K562 (cell line): ENCODE results near the gene ROPN1L. TPM values are rescaled to one million over a fixed set of nuclear protein-coding genes. Genes with fewer than 3 reads are reported as not detected.

ENCODE experiments used
- CBFA2T2 ChIP-seq: fragments of 450-650 bp; conservative IDR thresholded peaks from 2 replicates; pipeline ENCODE4 v1.6.1; 2017; ENCODE audit warnings: mild to moderate bottlenecking
- ETV5 ChIP-seq: sonication (generic); formaldehyde crosslinking; IDR thresholded peaks from 2 replicates; pipeline ENCODE4 v1.4.0; 2020; ENCODE audit warnings: low read depth, mild to moderate bottlenecking, missing genetic modification reagents
- PHB ChIP-seq: fragments of 250-450 bp; sonication (Bioruptor Pico); IDR thresholded peaks from 2 replicates; pipeline ENCODE4 v1.5.0; 2021
- PHF21A ChIP-seq: fragments of 450-650 bp; IDR thresholded peaks from 2 replicates; pipeline ENCODE4 v1.6.1; 2017; ENCODE audit warnings: low read depth, borderline replicate concordance
- POLR2A ChIP-seq: fragments of 450-650 bp; conservative IDR thresholded peaks from 2 replicates; pipeline ENCODE4 v1.6.1; 2016
- U2AF1 ChIP-seq: fragments of 200-400 bp; formaldehyde crosslinking; optimal IDR thresholded peaks from 2 replicates; pipeline ENCODE3; 2017; ENCODE audit warnings: mild to moderate bottlenecking, low read depth, low read length, moderate library complexity
- polyA plus RNA-seq, 8 experiments: library from polyadenylated mRNA; depleted of rRNA in 4 of 8; stranded (reverse) in 5 of 8; unstranded in 3 of 8; fragments of >200 nt; fragmentation: Nextera tagmentation in 2 of 8; fragmentation: Illumina TruSeq in 1 of 8; extraction: Ambion mirVana in 2 of 8; extraction: Trizol in 1 of 8; gene quantifications; 2 replicates each; pipeline versions ENCODE4 v1.2.1 to v1.2.3, GENCODE V29; 2011 to 2014; ENCODE audit warnings: inconsistent platforms in 1 of 8, missing spikeins in 1 of 8
- total RNA-seq, 7 experiments: library from RNA; depleted of rRNA in 6 of 7; stranded (reverse); fragments of >200 nt in 6 of 7; fragmentation: Illumina TruSeq in 2 of 7; extraction: Trizol in 2 of 7; gene quantifications; 2 replicates each; pipeline versions ENCODE4 v1.2.1 to v1.2.3, GENCODE V29; 2011 to 2021; ENCODE audit warnings: low replicate concordance in 1 of 7
- TF ChIP-seq, protein P1 (sequence below), 2 experiments: fragments of 450-650 bp in 1 of 2; sonication (generic) in 1 of 2; formaldehyde crosslinking in 1 of 2; IDR thresholded peaks; 2 replicates each; pipeline versions ENCODE4 v1.7.1 to v1.9.0; 2016 to 2022; ENCODE audit warnings: inconsistent platforms in 1 of 2, mild to moderate bottlenecking in 1 of 2, missing genetic modification reagents in 1 of 2
- TF ChIP-seq, protein P2 (sequence below): fragments of 450-650 bp; formaldehyde crosslinking; IDR thresholded peaks from 2 replicates; pipeline ENCODE4 v1.4.0; 2020; ENCODE audit warnings: mild to moderate bottlenecking, moderate library complexity
- TF ChIP-seq, protein P3 (sequence below): fragments of 250-450 bp; sonication (Bioruptor Pico); IDR thresholded peaks from 2 replicates; pipeline ENCODE4 v1.5.0; 2020; ENCODE audit warnings: mild to moderate bottlenecking
- TF ChIP-seq, protein P4 (sequence below): fragments of 450-650 bp; IDR thresholded peaks from 2 replicates; pipeline ENCODE4 v1.7.1; 2018; ENCODE audit warnings: mild to moderate bottlenecking, low read depth; ENCODE audit not compliant: partially characterized antibody

ROPN1L gene
- total and polyA plus RNA-seq, 9 of the 15 experiments (the other 6 are each of a cell fraction or from before 2014, with no cell fraction given): 0.04 to 0.85 (median 0.24) TPM; not detected in 3

DNA sequence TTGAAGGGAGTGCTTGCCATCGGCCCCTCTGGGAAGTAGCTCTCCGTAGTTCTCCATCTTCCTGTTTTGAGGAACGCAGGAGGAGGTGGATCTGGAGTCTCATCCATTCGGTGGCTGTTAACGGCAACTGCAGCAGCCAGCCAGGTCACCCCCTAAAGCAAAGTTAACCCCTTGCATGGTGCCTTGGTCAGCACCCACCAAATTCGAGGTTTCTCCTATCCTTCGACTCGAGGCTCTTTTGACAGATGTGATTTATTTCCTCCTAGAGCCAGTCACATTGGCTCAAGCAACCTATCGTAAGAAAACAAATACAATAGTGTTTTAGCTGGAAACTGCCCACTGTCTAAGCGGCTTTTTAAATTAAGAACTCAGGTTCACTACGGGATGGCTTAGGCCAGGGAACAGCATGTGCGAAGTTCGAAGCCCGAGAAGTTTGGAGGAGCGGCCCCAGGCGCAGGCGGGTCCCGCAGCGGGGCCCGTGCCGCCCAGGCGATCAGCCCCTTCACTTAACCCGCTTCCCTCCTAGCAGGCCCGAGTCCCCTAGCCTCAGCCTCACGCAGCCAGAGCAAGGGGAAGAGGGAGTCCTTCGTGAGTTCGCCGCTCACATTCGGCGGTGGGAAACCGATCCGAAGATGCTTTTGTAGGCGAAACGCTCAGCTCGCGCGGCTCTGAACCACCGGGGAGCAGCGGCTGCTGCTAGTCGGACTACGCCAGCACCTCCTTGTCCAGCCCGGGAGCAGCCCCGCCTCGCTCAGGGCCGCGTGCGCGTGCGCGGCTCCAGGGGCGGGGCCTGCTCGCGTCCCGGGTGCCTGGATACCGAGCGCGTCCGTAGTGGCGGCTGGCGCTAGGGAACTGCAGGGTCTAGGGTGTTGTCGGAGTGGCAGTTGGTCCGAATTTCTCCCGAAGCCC is at the start of gene ROPN1L (continued):
- TF ChIP-seq, protein P1, sequence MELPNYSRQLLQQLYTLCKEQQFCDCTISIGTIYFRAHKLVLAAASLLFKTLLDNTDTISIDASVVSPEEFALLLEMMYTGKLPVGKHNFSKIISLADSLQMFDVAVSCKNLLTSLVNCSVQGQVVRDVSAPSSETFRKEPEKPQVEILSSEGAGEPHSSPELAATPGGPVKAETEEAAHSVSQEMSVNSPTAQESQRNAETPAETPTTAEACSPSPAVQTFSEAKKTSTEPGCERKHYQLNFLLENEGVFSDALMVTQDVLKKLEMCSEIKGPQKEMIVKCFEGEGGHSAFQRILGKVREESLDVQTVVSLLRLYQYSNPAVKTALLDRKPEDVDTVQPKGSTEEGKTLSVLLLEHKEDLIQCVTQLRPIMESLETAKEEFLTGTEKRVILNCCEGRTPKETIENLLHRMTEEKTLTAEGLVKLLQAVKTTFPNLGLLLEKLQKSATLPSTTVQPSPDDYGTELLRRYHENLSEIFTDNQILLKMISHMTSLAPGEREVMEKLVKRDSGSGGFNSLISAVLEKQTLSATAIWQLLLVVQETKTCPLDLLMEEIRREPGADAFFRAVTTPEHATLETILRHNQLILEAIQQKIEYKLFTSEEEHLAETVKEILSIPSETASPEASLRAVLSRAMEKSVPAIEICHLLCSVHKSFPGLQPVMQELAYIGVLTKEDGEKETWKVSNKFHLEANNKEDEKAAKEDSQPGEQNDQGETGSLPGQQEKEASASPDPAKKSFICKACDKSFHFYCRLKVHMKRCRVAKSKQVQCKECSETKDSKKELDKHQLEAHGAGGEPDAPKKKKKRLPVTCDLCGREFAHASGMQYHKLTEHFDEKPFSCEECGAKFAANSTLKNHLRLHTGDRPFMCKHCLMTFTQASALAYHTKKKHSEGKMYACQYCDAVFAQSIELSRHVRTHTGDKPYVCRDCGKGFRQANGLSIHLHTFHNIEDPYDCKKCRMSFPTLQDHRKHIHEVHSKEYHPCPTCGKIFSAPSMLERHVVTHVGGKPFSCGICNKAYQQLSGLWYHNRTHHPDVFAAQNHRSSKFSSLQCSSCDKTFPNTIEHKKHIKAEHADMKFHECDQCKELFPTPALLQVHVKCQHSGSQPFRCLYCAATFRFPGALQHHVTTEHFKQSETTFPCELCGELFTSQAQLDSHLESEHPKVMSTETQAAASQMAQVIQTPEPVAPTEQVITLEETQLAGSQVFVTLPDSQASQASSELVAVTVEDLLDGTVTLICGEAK (IDR thresholded peaks at IDR 0.05): 0 out of 2 replicates have a peak, but pooled peaks have one; percentile 34
- TF ChIP-seq, protein P1 (CRISPR knock-in tag; IDR thresholded peaks at IDR 0.05): no peak
- TF ChIP-seq CBFA2T2 (no peak), POLR2A (peak; percentile 84), U2AF1 (no peak), ETV5 (CRISPR knock-in tag) (0 out of 2 replicates have a peak, but pooled peaks have one; percentile 63), PHB (CRISPR knock-in tag) (0 out of 2 replicates have a peak, but pooled peaks have one; percentile 64), PHF21A (peak; percentile 62; the same call in 1 of the 2 replicates)
- TF ChIP-seq, protein P2, sequence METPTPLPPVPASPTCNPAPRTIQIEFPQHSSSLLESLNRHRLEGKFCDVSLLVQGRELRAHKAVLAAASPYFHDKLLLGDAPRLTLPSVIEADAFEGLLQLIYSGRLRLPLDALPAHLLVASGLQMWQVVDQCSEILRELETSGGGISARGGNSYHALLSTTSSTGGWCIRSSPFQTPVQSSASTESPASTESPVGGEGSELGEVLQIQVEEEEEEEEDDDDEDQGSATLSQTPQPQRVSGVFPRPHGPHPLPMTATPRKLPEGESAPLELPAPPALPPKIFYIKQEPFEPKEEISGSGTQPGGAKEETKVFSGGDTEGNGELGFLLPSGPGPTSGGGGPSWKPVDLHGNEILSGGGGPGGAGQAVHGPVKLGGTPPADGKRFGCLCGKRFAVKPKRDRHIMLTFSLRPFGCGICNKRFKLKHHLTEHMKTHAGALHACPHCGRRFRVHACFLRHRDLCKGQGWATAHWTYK: peak; percentile 65; the same call in 1 of the 2 replicates
- TF ChIP-seq, protein P3, sequence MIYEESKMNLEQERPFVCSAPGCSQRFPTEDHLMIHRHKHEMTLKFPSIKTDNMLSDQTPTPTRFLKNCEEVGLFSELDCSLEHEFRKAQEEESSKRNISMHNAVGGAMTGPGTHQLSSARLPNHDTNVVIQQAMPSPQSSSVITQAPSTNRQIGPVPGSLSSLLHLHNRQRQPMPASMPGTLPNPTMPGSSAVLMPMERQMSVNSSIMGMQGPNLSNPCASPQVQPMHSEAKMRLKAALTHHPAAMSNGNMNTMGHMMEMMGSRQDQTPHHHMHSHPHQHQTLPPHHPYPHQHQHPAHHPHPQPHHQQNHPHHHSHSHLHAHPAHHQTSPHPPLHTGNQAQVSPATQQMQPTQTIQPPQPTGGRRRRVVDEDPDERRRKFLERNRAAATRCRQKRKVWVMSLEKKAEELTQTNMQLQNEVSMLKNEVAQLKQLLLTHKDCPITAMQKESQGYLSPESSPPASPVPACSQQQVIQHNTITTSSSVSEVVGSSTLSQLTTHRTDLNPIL (CRISPR knock-in tag): no peak
- TF ChIP-seq, protein P4, sequence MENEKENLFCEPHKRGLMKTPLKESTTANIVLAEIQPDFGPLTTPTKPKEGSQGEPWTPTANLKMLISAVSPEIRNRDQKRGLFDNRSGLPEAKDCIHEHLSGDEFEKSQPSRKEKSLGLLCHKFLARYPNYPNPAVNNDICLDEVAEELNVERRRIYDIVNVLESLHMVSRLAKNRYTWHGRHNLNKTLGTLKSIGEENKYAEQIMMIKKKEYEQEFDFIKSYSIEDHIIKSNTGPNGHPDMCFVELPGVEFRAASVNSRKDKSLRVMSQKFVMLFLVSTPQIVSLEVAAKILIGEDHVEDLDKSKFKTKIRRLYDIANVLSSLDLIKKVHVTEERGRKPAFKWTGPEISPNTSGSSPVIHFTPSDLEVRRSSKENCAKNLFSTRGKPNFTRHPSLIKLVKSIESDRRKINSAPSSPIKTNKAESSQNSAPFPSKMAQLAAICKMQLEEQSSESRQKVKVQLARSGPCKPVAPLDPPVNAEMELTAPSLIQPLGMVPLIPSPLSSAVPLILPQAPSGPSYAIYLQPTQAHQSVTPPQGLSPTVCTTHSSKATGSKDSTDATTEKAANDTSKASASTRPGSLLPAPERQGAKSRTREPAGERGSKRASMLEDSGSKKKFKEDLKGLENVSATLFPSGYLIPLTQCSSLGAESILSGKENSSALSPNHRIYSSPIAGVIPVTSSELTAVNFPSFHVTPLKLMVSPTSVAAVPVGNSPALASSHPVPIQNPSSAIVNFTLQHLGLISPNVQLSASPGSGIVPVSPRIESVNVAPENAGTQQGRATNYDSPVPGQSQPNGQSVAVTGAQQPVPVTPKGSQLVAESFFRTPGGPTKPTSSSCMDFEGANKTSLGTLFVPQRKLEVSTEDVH: peak; percentile 20
